ENCODE data around the gene SLC5A9.

Gene SLC5A9

DNA sequence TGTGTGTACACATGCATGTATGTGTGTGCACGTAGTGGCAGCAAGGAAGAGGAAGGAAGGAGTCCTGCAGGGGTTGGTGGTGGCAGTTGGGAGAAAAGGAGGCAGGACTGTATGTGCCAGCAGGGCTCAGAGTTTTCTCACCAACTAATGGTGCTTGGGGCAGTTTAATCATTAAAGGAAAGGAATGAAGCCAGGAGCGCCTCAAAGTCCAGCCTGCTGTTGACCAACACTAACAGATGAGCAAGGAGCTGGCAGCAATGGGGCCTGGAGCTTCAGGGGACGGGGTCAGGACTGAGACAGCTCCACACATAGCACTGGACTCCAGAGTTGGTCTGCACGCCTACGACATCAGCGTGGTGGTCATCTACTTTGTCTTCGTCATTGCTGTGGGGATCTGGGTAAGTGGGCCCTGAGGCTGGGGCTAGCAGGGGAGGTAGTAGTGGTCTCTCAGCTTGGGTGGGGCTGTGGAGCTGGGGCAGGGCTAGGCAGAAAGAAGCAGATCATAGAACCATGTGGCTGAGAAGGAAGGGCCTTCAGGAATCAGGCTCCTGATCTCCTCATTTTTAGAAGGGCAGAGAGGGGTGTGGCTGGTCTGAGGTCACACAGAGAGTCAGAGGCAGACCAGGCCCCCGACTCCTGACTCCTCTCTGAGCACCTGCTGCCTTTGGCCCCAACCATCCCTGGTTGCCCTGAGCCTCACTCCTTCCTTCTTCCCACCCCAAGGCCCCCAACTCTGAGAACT is at the start of gene SLC5A9:
Gene SLC5A9 (plus strand): TSS at position 216 of the 742 bp plus-strand sequence. CDS start 21 bp downstream, at position 237.
- H3K27ac ChIP-seq, result no peak within 1 kb of the TSS
- TF ChIP-seq ZFX (IDR thresholded peaks at IDR 0.05; ENCODE audit: borderline replicate concordance), result no peak
- TF ChIP-seq, protein P1, sequence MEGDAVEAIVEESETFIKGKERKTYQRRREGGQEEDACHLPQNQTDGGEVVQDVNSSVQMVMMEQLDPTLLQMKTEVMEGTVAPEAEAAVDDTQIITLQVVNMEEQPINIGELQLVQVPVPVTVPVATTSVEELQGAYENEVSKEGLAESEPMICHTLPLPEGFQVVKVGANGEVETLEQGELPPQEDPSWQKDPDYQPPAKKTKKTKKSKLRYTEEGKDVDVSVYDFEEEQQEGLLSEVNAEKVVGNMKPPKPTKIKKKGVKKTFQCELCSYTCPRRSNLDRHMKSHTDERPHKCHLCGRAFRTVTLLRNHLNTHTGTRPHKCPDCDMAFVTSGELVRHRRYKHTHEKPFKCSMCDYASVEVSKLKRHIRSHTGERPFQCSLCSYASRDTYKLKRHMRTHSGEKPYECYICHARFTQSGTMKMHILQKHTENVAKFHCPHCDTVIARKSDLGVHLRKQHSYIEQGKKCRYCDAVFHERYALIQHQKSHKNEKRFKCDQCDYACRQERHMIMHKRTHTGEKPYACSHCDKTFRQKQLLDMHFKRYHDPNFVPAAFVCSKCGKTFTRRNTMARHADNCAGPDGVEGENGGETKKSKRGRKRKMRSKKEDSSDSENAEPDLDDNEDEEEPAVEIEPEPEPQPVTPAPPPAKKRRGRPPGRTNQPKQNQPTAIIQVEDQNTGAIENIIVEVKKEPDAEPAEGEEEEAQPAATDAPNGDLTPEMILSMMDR (IDR thresholded peaks at IDR 0.05), result no peak

DNA sequence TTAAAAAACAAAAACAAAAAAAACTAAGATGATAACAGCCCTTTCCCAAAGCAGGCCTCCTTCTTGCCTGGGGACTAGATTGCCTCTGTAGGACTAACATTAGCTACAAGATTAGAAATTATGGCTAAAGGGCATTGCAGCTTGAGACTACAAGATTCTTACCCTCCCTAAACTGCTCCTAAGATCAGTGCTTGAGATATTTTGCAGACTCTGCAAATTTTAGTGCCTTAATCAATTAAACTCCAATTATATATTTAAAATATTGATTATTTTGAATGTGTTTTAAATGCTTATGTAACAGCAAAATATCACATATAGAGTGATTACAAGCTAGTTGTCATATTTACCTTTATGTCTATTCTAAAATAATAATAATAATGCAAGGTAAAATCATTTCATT is 47.4 kb upstream of the SLC5A9 start:
- no peak for TF ChIP-seq ZFX (IDR thresholded peaks at IDR 0.05; ENCODE audit: borderline replicate concordance)
- TF ChIP-seq, protein P1 (IDR thresholded peaks at IDR 0.05), result no peak
- H3K27ac ChIP-seq, result no peak overlapping the region

DNA sequence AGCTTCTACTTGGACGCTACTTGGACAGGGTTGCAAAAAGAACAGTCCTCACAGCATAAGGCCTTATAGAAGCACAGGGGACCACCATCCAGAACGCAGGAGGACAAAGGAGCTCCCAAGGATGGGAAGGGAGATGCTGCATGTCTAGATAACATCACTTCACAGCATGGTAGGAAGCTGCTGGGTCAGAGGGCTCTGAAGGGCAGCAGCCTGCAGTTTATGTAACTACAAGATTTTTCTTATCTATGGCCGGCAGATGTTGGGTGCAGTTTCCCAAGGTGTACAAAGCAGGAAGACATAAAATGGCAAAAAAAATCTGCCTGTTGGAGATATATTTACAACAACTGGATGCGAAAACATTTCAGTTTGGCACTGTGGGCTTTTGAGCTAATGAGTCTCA is 45.3 kb upstream of the SLC5A9 start:
- H3K27ac ChIP-seq, result no peak overlapping the region
- TF ChIP-seq, protein P1 (IDR thresholded peaks at IDR 0.05), result no peak
- TF ChIP-seq ZFX (IDR thresholded peaks at IDR 0.05; ENCODE audit: borderline replicate concordance), result no peak

DNA sequence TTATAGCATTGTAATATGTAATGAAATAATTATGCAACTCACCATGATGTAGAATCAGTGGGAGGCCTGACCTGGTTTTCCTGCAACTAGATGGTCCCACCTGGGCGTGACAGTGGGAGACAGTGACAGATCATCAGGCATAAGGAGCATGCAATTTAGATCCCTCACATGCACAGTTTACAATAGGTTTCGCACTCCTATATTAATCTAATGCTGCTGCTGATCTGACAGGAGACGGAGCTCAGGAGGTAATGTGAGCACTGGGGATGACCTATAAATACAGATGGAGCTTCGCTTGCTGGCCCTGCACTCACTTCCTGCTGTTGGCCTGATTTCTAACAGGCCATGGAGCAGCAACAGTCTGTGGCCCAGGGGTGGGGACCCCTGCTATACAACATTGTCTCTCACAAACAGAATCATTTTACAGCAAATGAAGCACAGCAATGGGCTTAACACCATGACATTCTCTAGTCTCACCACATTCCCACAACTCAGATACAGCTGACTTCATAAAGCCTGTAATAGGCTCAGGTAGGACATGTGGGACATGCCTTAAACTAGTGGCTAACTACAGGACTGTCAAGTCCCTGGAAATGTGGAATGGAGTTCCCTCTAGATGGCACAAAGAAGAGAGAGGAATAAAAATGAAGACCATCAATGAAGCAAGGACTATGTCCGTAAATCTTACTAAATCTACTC is 40.7 kb upstream of the SLC5A9 start:
- no peak for TF ChIP-seq ZFX (IDR thresholded peaks at IDR 0.05; ENCODE audit: borderline replicate concordance)
- TF ChIP-seq, protein P1 (IDR thresholded peaks at IDR 0.05), result no peak
- H3K27ac ChIP-seq, result no peak overlapping the region

DNA sequence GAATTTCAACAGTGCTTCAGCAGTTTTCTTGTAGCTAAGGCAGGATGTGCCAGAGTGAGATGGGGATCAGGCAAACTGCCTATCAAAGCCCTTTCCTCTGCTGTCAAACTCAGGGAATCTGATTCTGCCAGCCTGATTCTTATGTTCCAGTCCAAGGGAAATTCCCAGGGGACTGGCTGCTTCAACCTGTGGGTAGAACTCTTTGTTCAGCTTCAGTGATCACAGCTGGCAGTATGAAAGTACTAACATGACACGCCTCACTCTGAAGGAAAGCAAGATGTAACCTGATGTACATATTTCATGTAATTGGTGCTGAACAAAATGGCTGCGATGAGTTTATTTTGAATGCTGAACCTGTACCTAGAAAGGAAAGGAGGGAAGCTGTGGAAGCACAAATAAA is 40.1 kb upstream of the SLC5A9 start:
- TF ChIP-seq, protein P1 (IDR thresholded peaks at IDR 0.05), result no peak
- no peak for TF ChIP-seq ZFX (IDR thresholded peaks at IDR 0.05; ENCODE audit: borderline replicate concordance)
- no peak overlapping the region for H3K27ac ChIP-seq

DNA sequence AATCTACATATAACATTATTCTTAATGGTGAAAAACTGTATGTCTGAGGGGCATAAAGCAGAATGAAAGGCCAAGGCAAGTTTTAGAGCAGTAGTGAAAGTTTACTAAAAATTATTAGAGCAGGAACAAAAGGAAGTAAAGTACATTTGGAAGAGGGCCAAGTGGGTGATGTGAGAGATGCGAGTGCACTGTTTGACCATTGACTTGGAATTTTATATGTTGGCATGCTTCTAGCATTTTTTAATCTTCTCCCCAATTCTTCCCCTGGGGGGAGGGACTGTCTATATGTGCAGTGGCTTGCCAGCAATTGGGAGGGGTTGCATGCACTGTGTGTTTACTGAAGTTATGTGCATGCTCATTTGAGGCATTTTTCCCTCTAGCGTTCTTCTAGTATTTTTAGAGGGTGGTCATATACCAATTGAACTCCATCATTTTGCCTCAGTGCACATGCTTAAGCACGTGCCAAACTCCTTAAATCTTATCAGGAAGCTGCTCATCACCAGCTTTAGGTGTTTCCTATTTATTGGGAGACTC is 36.1 kb upstream of the SLC5A9 start:
- TF ChIP-seq, protein P1 (IDR thresholded peaks at IDR 0.05), result no peak
- TF ChIP-seq ZFX (IDR thresholded peaks at IDR 0.05; ENCODE audit: borderline replicate concordance), result no peak
- H3K27ac ChIP-seq, result no peak overlapping the region

Data from 22Rv1 (cell line).